SU-DHL-6 (cell line): ENCODE results near the gene TFEB.

Source experiments
- H2AFZ ChIP-seq: fragments of 200-600 bp; sonication (generic); 2 replicates; pipeline ENCODE4 v1.6.1; 2014; ENCODE audit warnings: low read depth, mild to moderate bottlenecking, moderate library complexity, mixed read lengths, antibody characterized with exemption, low read length; ENCODE audit not compliant: severe bottlenecking
- H3F3A ChIP-seq: fragments of 200-600 bp; shearing (Covaris generic); 2 replicates; pipeline ENCODE4 v1.6.0; 2016; ENCODE audit warnings: antibody characterized with exemption, mild to moderate bottlenecking; ENCODE audit not compliant: insufficient read depth
- H3K27ac ChIP-seq: fragments of 200-600 bp; sonication (generic); 2 replicates; pipeline ENCODE4 v1.5.1; 2016; ENCODE audit warnings: low read depth, mild to moderate bottlenecking, low read length, moderate library complexity, mixed read lengths
- H3K27me3 ChIP-seq: fragments of 200-600 bp; sonication (generic), shearing (Covaris generic); 2 replicates; pipeline ENCODE4 v1.6.0; 2014; ENCODE audit warnings: mild to moderate bottlenecking, low read length
- H3K36me3 ChIP-seq: fragments of 200-600 bp; sonication (generic); 2 replicates; pipeline ENCODE4 v1.6.1; 2014; ENCODE audit warnings: mild to moderate bottlenecking, low read length, mixed read lengths
- H3K4me2 ChIP-seq: fragments of 300-600, 200-600 bp; shearing (Covaris generic), sonication (generic); 2 replicates; pipeline ENCODE4 v1.6.0; 2014; ENCODE audit warnings: low read length, low read depth, mild to moderate bottlenecking; ENCODE audit not compliant: poor library complexity, severe bottlenecking
- H3K4me3 ChIP-seq: fragments of 200-600 bp; sonication (generic); 2 replicates; pipeline ENCODE4 v1.5.1; 2014; ENCODE audit warnings: antibody characterized with exemption, low read length, mild to moderate bottlenecking, mixed read lengths; ENCODE audit not compliant: insufficient read depth, poor library complexity, severe bottlenecking
- H3K79me2 ChIP-seq: fragments of 200-600 bp; sonication (generic); 2 replicates; pipeline ENCODE4 v1.6.1; 2014; ENCODE audit warnings: mild to moderate bottlenecking, low read length, moderate library complexity; ENCODE audit not compliant: insufficient read depth
- H3K9ac ChIP-seq: fragments of 200-600 bp; sonication (generic); 2 replicates; pipeline ENCODE4 v1.7.0; 2014; ENCODE audit warnings: mild to moderate bottlenecking, low read length
- H3K9me2 ChIP-seq: fragments of 200-600 bp; sonication (generic); replicated peaks from 2 replicates; pipeline ENCODE4 v1.6.1; 2014; ENCODE audit warnings: low read length; ENCODE audit not compliant: insufficient read depth
- H3K9me3 ChIP-seq: fragments of 200-600 bp; sonication (generic); 2 replicates; pipeline ENCODE4 v1.6.1; 2014; ENCODE audit warnings: low read length, mixed read lengths; ENCODE audit not compliant: insufficient read depth
- H4K20me1 ChIP-seq: fragments of 200-600 bp; sonication (generic); 2 replicates; pipeline ENCODE4 v1.6.1; 2014; ENCODE audit warnings: low read depth, mild to moderate bottlenecking, antibody characterized with exemption, low read length, moderate library complexity, mixed read lengths
- CTCF ChIP-seq: fragments of 200-600 bp; sonication (generic); IDR thresholded peaks from one replicate; pipeline ENCODE4 v1.5.1; 2017; ENCODE audit warnings: antibody characterized with exemption, mild to moderate bottlenecking, low read length, moderate library complexity; ENCODE audit not compliant: insufficient read depth, poor library complexity, severe bottlenecking
- EZH2phosphoT487 ChIP-seq: fragments of 200-600 bp; sonication (generic), shearing (Covaris generic); conservative IDR thresholded peaks from 2 replicates; pipeline ENCODE4 v1.6.1; 2018; ENCODE audit warnings: mild to moderate bottlenecking, antibody characterized with exemption, low read length, moderate library complexity, mixed read lengths

TFEB gene

GRCh38 chr6:41680182-41680965 is 55.0 kb downstream of the TFEB start:
- Histone ChIP-seq H3K9ac (no peak overlapping the region), H3K27ac (no peak overlapping the region)

GRCh38 chr6:41679696-41680095 is 55.7 kb downstream of the TFEB start:
- Histone ChIP-seq H3K9me3 (no peaks in the 10 kb centered on the region), H3K27me3 (no peaks in the 10 kb centered on the region)
- TF ChIP-seq EZH2phosphoT487 (no peak), CTCF (no peak)

More at GRCh38 chr6:41680182-41680965, 55.0 kb downstream of the TFEB start:
- Histone ChIP-seq H3F3A (peaks cover 8% of the 10 kb centered on the region), H3K36me3 (no peaks in the 10 kb centered on the region), H2AFZ (no peak overlapping the region), H3K9me3 (no peaks in the 10 kb centered on the region), H3K79me2 (no peaks in the 10 kb centered on the region), H4K20me1 (no peaks in the 10 kb centered on the region; the same call in 1 of the 2 replicates), H3K9me2 (no peaks in the 10 kb centered on the region), H3K4me2 (no peak overlapping the region), H3K27me3 (no peaks in the 10 kb centered on the region), H3K4me3 (no peak overlapping the region)
- TF ChIP-seq EZH2phosphoT487 (no peak), CTCF (no peak)

GRCh38 chr6:41678511-41679084 is 56.8 kb downstream of the TFEB start:
- no peak for TF ChIP-seq CTCF
- no peak for TF ChIP-seq EZH2phosphoT487
- H3K9me3 ChIP-seq, result no peaks in the 10 kb centered on the region
- no peaks in the 10 kb centered on the region for H3K27me3 ChIP-seq
- no peak overlapping the region for H3K4me2 ChIP-seq
- no peak overlapping the region for H2AFZ ChIP-seq
- no peak overlapping the region for H3K4me3 ChIP-seq
- no peak overlapping the region for H3K9ac ChIP-seq
- peaks cover 3% of the 10 kb centered on the region; the same call in 1 of the 2 replicates for H3F3A ChIP-seq
- no peaks in the 10 kb centered on the region; the same call in 1 of the 2 replicates for H4K20me1 ChIP-seq
- no peaks in the 10 kb centered on the region for H3K79me2 ChIP-seq
- H3K27ac ChIP-seq, result no peak overlapping the region
- no peaks in the 10 kb centered on the region for H3K36me3 ChIP-seq
- H3K9me2 ChIP-seq, result no peaks in the 10 kb centered on the region

More at GRCh38 chr6:41679696-41680095, 55.7 kb downstream of the TFEB start:
- no peaks in the 10 kb centered on the region for H3K9me2 ChIP-seq
- H3K79me2 ChIP-seq, result no peaks in the 10 kb centered on the region
- H3K9ac ChIP-seq, result no peak overlapping the region
- no peak overlapping the region for H3K27ac ChIP-seq
- H3K4me3 ChIP-seq, result no peak overlapping the region
- H3K4me2 ChIP-seq, result no peak overlapping the region
- H3F3A ChIP-seq, result peaks cover 3% of the 10 kb centered on the region; the same call in 1 of the 2 replicates
- H4K20me1 ChIP-seq, result no peaks in the 10 kb centered on the region; the same call in 1 of the 2 replicates
- no peak overlapping the region for H2AFZ ChIP-seq
- no peaks in the 10 kb centered on the region for H3K36me3 ChIP-seq
